Smooth muscle cell (in vitro differentiated cells): ENCODE measurements around the gene SARS2. TPM values are rescaled to one million over a fixed set of nuclear protein-coding genes. Genes with fewer than 3 reads are reported as not detected.

Experiments used
- DNase-seq: peaks from one replicate; lab custom pipeline; 2025; ENCODE audit not compliant: unreplicated experiment; lab: John Stamatoyannopoulos, UW
- H2AFZ ChIP-seq: fragments of 200-600 bp; sonication (generic); 2 replicates; pipeline ENCODE4 v1.6.0; 2016; ENCODE audit warnings: antibody characterized with exemption, low read depth, mild to moderate bottlenecking
- H3F3A ChIP-seq: fragments of 200-600 bp; sonication (generic); 2 replicates; pipeline ENCODE4 v1.6.0; 2017; ENCODE audit warnings: antibody characterized with exemption, low read depth
- H3K27ac ChIP-seq: fragments of 200-600 bp; sonication (generic); 2 replicates; pipeline ENCODE4 v1.5.1; 2016; ENCODE audit warnings: low read depth, mild to moderate bottlenecking
- H3K27me3 ChIP-seq: fragments of 200-600 bp; sonication (generic); 2 replicates; pipeline ENCODE4 v1.6.1; 2016; ENCODE audit warnings: low read depth, mild to moderate bottlenecking
- H3K36me3 ChIP-seq: fragments of 200-600 bp; sonication (generic); 2 replicates; pipeline ENCODE4 v1.5.1; 2016; ENCODE audit warnings: low read depth
- H3K4me1 ChIP-seq: fragments of 200-600 bp; sonication (generic); 2 replicates; pipeline ENCODE4 v1.5.1; 2016; ENCODE audit warnings: low read depth
- H3K4me2 ChIP-seq: fragments of 200-600 bp; sonication (generic); 2 replicates; pipeline ENCODE4 v1.6.0; 2016; ENCODE audit warnings: mild to moderate bottlenecking
- H3K4me3 ChIP-seq: fragments of 200-600 bp; sonication (generic); 2 replicates; pipeline ENCODE4 v1.5.1; 2016; ENCODE audit warnings: mild to moderate bottlenecking
- H3K79me2 ChIP-seq: fragments of 200-600 bp; sonication (generic); 2 replicates; pipeline ENCODE4 v1.6.0; 2016; ENCODE audit warnings: low read depth, mild to moderate bottlenecking
- H3K9ac ChIP-seq: fragments of 200-600 bp; sonication (generic); 2 replicates; pipeline ENCODE4 v1.6.0; 2016; ENCODE audit warnings: low read depth
- H3K9me3 ChIP-seq: fragments of 200-600 bp; sonication (generic); replicated peaks from 2 replicates; pipeline ENCODE4 v1.5.1; 2016; ENCODE audit warnings: low read depth
- H4K20me1 ChIP-seq: fragments of 200-600 bp; sonication (generic); 2 replicates; pipeline ENCODE4 v1.6.0; 2016; ENCODE audit warnings: low read depth
- whole genome bisulfite sequencing: methylation state at CpG from one replicate; pipeline ENCODE4 v1.1.7; 2016; ENCODE audit warnings: low lambda C conversion rate; 5-methylcytosine and 5-hydroxymethylcytosine counted together
- polyA plus RNA-seq: library from polyadenylated mRNA; unstranded; fragments of >200 nt; fragmentation: Nextera tagmentation; extraction: Ambion mirVana; gene quantifications from 2 replicates; pipeline ENCODE4 v1.2.1, GENCODE V29; 2016
- total RNA-seq: library from RNA; depleted of rRNA; stranded (reverse); fragments of >200 nt; gene quantifications from 2 replicates; pipeline ENCODE4 v1.2.3, GENCODE V29; 2014
- TF ChIP-seq, protein P1 (sequence below): fragments of 200-600 bp; sonication (generic); IDR thresholded peaks from 2 replicates; pipeline ENCODE4 v1.5.1; 2017; ENCODE audit warnings: borderline replicate concordance, mild to moderate bottlenecking, antibody characterized with exemption; ENCODE audit not compliant: insufficient read depth, poor library complexity, severe bottlenecking

SARS2 gene
- total and polyA plus RNA-seq, 2 experiments from 2014 or later = 12.3 to 33.1 TPM

DNA sequence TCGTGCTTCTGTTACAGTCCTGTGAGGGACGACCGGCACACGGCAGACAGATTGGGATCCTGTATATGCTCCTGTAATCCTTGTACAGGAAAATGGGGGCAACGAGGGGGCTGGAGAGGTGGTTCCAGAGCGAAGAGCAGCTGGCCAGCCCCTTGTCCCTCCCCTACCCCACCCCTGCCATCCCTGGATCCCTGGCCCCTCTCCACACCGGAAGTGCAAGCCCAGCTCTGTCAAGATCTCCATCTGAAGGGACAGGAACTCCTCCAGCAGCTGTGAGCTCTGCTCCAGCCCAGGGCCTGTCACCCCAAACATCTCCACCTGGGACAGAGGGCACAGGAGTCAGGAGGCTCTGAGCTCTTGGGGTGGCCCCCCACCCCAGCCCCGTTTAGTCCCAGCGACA, 13.0 kb downstream of the SARS2 start:
- no peak overlapping the region for H3K4me3 ChIP-seq
- H3K9ac ChIP-seq = no peak overlapping the region
- H3K9me3 ChIP-seq = no peaks in the 10 kb centered on the region
- no peaks in the 10 kb centered on the region for H3K27me3 ChIP-seq
- 96% methylated on average over 9 of the region's 9 CpGs for WGBS
- no peaks in the 10 kb centered on the region for H3K79me2 ChIP-seq
- H3K4me2 ChIP-seq = no peak overlapping the region
- no peaks in the 10 kb centered on the region for H3K36me3 ChIP-seq
- H3K27ac ChIP-seq = no peak overlapping the region
- no peaks in the 10 kb centered on the region for H4K20me1 ChIP-seq
- H3K4me1 ChIP-seq = no peaks in the 10 kb centered on the region
- H3F3A ChIP-seq = no peaks in the 10 kb centered on the region
- H2AFZ ChIP-seq = no peak overlapping the region
- DNase-seq = no peak
- TF ChIP-seq, protein P1, sequence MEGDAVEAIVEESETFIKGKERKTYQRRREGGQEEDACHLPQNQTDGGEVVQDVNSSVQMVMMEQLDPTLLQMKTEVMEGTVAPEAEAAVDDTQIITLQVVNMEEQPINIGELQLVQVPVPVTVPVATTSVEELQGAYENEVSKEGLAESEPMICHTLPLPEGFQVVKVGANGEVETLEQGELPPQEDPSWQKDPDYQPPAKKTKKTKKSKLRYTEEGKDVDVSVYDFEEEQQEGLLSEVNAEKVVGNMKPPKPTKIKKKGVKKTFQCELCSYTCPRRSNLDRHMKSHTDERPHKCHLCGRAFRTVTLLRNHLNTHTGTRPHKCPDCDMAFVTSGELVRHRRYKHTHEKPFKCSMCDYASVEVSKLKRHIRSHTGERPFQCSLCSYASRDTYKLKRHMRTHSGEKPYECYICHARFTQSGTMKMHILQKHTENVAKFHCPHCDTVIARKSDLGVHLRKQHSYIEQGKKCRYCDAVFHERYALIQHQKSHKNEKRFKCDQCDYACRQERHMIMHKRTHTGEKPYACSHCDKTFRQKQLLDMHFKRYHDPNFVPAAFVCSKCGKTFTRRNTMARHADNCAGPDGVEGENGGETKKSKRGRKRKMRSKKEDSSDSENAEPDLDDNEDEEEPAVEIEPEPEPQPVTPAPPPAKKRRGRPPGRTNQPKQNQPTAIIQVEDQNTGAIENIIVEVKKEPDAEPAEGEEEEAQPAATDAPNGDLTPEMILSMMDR = no peak

DNA sequence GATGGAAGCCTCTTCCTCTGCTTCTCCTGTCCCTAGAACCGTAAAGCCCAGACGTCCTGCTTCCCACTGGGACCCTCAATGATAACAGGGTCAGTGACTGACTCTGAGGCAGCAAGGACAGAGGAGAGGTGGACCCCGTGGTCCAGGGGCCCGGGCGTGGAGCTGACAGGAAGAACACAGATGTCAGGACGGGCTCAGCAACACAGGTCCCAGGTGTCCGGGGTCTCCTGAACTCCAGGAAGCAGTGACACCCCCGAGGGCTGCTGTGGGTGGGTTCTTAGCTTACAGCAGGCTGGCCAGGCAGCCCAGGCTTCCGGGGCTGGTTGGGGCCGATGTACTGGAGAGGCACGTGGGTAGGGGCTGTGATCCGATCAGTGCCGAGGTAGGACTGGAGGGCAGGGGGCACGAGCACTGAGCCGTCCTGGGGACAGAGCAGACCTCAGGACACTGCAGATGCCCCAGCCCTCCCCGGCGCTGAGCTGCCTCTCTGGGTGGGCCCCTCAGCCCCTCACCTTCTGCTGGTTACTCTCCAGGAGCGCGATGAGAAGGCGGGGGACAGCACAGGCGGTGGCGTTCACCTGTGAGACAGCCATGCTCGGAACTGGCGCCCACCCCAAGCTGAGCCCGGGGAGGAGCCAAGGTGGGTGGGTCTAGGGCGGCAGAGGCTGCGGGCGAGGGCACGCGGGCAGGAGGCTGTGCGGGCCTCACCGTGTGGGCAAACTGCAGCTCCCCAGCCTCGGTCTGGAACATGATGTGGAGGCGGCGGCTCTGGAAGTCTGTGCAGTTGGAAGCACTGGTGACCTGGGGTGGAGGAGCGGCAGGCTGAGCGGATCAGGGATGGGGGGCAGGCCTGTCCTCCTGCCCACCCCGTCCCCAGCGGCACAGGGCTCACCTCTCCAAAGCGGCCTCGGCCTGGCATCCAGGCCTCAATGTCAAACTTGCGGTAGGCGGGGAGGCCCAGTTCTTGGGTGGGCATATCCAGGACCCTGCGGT, 14.9 kb downstream of the SARS2 start:
- no peak for DNase-seq
- TF ChIP-seq, protein P1 = no peak
- WGBS = 94% methylated on average over 44 of the region's 44 CpGs
- Histone ChIP-seq H3K4me1 (no peaks in the 10 kb centered on the region), H2AFZ (no peak overlapping the region), H3K27ac (no peak overlapping the region), H3K4me2 (no peak overlapping the region), H3K36me3 (no peaks in the 10 kb centered on the region), H3K27me3 (no peaks in the 10 kb centered on the region), H4K20me1 (no peaks in the 10 kb centered on the region), H3K4me3 (no peak overlapping the region), H3F3A (no peaks in the 10 kb centered on the region), H3K79me2 (no peaks in the 10 kb centered on the region), H3K9me3 (no peaks in the 10 kb centered on the region), H3K9ac (no peak overlapping the region)

DNA sequence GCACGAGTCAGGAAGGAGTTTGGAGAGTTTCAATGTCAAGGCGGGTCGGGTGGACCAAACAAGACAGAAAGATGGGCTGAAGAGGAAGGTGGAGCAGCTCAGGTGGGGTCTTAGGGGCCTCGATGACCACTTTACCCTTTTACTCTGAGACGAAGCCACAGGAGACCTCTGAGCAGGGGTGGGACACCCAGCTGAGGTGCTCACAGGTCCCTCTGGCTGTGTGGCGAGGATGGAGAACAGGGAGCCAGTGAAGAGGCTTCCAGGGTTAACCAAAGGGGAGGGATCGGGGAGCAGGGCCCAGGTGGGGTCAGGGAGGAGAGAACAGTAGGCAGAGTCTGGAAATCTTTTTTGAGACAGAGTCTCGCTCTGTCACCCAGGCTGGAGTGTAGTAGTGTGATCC, 16.6 kb downstream of the SARS2 start:
- no peaks in the 10 kb centered on the region for H3K79me2 ChIP-seq
- WGBS = 98% methylated on average over 8 of the region's 8 CpGs

More for the DNA sequence above, 16.6 kb downstream of the SARS2 start:
- Histone ChIP-seq H3K9me3 (no peaks in the 10 kb centered on the region), H3K27me3 (no peaks in the 10 kb centered on the region), H3K4me1 (no peaks in the 10 kb centered on the region), H4K20me1 (no peaks in the 10 kb centered on the region), H3K9ac (no peak overlapping the region), H3F3A (no peaks in the 10 kb centered on the region), H3K4me3 (no peak overlapping the region), H3K27ac (no peak overlapping the region), H3K4me2 (no peak overlapping the region), H3K36me3 (no peaks in the 10 kb centered on the region), H2AFZ (no peak overlapping the region)
- DNase-seq = no peak
- TF ChIP-seq, protein P1 = no peak
